Activated CD4-positive, alpha-beta memory T cell treated with anti-CD3 and anti-CD28 coated beads for 36 hours (primary cell): ENCODE results near the gene GLYATL3. TPM values are rescaled to one million over a fixed set of nuclear protein-coding genes. Genes with fewer than 3 reads are reported as not detected.

Experiments
- CTCF ChIA-PET: fragments of 350-600 bp; sonication (Branson Sonifier 250); formaldehyde crosslinking; loops from one replicate; lab custom pipeline; 2021; ENCODE audit warnings: antibody characterized with exemption, inconsistent platforms; lab: Charles Lee
- POLR2A ChIA-PET: fragments of 350-600 bp; sonication (Branson Sonifier 250); formaldehyde crosslinking; loops from one replicate; lab custom pipeline; 2021; ENCODE audit warnings: antibody characterized with exemption; lab: Charles Lee
- DNase-seq: peaks from one replicate; pipeline ENCODE4 v3.0.0-alpha.2; 2020
- H3K27ac Mint-ChIP-seq: one replicate; pipeline ENCODE4 v1.8.0; 2021; ENCODE audit warnings: mixed read lengths
- H3K27me3 Mint-ChIP-seq: one replicate; pipeline ENCODE4 v1.8.0; 2021; ENCODE audit warnings: mixed read lengths
- H3K36me3 Mint-ChIP-seq: one replicate; pipeline ENCODE4 v1.8.0; 2021; ENCODE audit warnings: mixed read lengths
- H3K4me1 Mint-ChIP-seq: one replicate; pipeline ENCODE4 v1.8.0; 2021; ENCODE audit warnings: low read depth, mixed read lengths
- H3K4me3 Mint-ChIP-seq: one replicate; pipeline ENCODE4 v1.8.0; 2021; ENCODE audit warnings: mild to moderate bottlenecking, mixed read lengths
- H3K9me3 Mint-ChIP-seq: one replicate; pipeline ENCODE4 v1.8.0; 2021; ENCODE audit warnings: mixed read lengths
- intact Hi-C: fragments of 100-400 bp; cut with micrococcal nuclease; formaldehyde crosslinking; loops from one replicate; pipeline ENCODE4 v1.15.1; 2023
- total RNA-seq, 2 experiments: library from RNA; stranded (reverse); gene quantifications; one replicate each; pipeline ENCODE4 v1.2.3, GENCODE V29; 2021

GLYATL3 gene
- total RNA-seq, 2 experiments from 2014 or later: not detected

DNA sequence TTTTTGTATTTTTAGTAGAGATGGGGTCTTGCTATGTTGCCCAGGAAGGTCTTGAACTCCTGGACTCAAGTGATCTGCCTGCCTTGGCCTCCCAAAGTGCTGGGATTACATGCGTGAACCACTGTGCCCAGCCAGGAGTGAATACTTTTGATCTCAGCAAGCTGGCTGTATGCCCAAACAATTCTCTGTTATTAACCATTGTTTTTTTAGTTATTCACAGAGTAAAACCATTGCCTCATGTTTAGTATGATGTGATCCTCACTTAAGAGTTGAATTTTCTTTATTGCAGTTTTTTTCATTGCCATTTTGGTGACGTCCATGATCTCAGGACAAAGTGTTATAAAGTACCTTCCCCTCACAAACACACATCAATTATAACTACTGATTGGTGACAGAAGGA, 65.5 kb downstream of the GLYATL3 start:
- H3K9me3 Mint-ChIP-seq: no peaks in the 10 kb centered on the region
- peaks cover 6% of the 10 kb centered on the region for H3K27me3 Mint-ChIP-seq
- H3K27ac Mint-ChIP-seq: no peak overlapping the region
- H3K36me3 Mint-ChIP-seq: no peaks in the 10 kb centered on the region
- H3K4me1 Mint-ChIP-seq: no peaks in the 10 kb centered on the region
- ChIA-PET CTCF (interaction anchor here (0.6 kb wide), 1 partner anchor 530 kb away, joined by 3 read pairs; no protein-coding TSS in a partner anchor), POLR2A (no interaction called here)
- H3K4me3 Mint-ChIP-seq: no peak overlapping the region
- intact Hi-C loops: no loop called here
- no peak for DNase-seq

- intact Hi-C loops: no loop called here
- H3K4me3 Mint-ChIP-seq: no peak overlapping the region
- POLR2A ChIA-PET: no interaction called here
- CTCF ChIA-PET: interaction anchor here (0.6 kb wide), 1 partner anchor 531 kb away, joined by 3 read pairs; no protein-coding TSS in a partner anchor
- peaks cover 6% of the 10 kb centered on the region for H3K27me3 Mint-ChIP-seq
- no peak overlapping the region for H3K27ac Mint-ChIP-seq
- H3K9me3 Mint-ChIP-seq: no peaks in the 10 kb centered on the region
- H3K4me1 Mint-ChIP-seq: no peaks in the 10 kb centered on the region
- no peaks in the 10 kb centered on the region for H3K36me3 Mint-ChIP-seq
- no peak for DNase-seq
Measured at GRCh38 chr6:49565855-49566254, 66.1 kb downstream of the GLYATL3 start.

- Mint-ChIP-seq H3K4me3 (no peak overlapping the region), H3K36me3 (no peaks in the 10 kb centered on the region), H3K4me1 (no peaks in the 10 kb centered on the region), H3K27ac (no peak overlapping the region), H3K27me3 (peaks cover 2% of the 10 kb centered on the region), H3K9me3 (no peaks in the 10 kb centered on the region)
- intact Hi-C loops: no loop called here
- ChIA-PET CTCF (no interaction called here), POLR2A (no interaction called here)
- no peak for DNase-seq
Measured at GRCh38 chr6:49570474-49571079, 70.9 kb downstream of the GLYATL3 start.

DNA sequence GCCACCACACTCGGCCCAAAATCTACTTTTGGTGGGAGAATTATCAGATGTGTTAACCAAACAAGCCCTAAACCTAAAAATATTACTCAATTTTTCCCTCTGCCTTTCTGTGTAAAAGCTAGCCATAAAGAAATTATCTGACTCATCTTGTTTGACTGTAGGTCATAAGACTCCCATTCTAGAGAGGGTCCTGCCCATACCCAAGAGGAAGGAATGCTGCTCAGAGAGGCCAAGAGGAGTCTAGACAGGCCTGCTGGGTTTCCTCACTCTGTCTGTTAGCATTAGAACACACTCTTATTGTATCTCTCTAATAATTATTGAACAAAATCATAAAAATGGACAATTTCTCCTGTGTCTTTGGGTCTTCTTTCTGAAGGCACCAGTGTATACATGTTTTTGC, 76.9 kb downstream of the GLYATL3 start:
- no peak for DNase-seq
- CTCF ChIA-PET: interaction anchor here (1.3 kb wide), 1 partner anchor 44 kb away, joined by 3 read pairs; no protein-coding TSS in a partner anchor
- H3K36me3 Mint-ChIP-seq: no peaks in the 10 kb centered on the region
- intact Hi-C loops: no loop called here
- no peaks in the 10 kb centered on the region for H3K4me1 Mint-ChIP-seq
- H3K4me3 Mint-ChIP-seq: no peak overlapping the region
- H3K27ac Mint-ChIP-seq: no peak overlapping the region
- POLR2A ChIA-PET: no interaction called here
- H3K27me3 Mint-ChIP-seq: no peaks in the 10 kb centered on the region
- H3K9me3 Mint-ChIP-seq: no peaks in the 10 kb centered on the region

Other genes with a start within 250 kb of the GLYATL3 start
- 10 to 100 TPM; 16.9 to 18.1 TPM for gene MMUT, start 36.7 kb upstream of the GLYATL3 start, total RNA-seq
- gene CENPQ, start 36.6 kb upstream of the GLYATL3 start, total RNA-seq: 10 to 100 TPM; 20.5 to 21.4 TPM
- gene C6orf141, start 50.7 kb downstream of the GLYATL3 start, total RNA-seq: 1 to 10 TPM in 1 of 2 experiments, under 1 TPM in 1; 0.86 to 1.0 TPM
- not detected for gene RHAG, start 136.9 kb downstream of the GLYATL3 start, total RNA-seq
- gene CRISP2, start 213.6 kb downstream of the GLYATL3 start, total RNA-seq: not detected
- not detected for gene CRISP3, start 244.5 kb downstream of the GLYATL3 start, total RNA-seq